HEK293 (cell line): ENCODE results near the gene C1QTNF1.
A peak's percentile ranks its signal among the peaks of the same experiment; 100 is the strongest.

Source experiments
- BCL11A ChIP-seq: fragments of 450-650 bp; formaldehyde crosslinking; IDR thresholded peaks from 2 replicates; pipeline ENCODE4 v1.5.1; 2016; ENCODE audit warnings: low read depth, missing biosample characterization, missing genetic modification characterization
- SCRT1 ChIP-seq: fragments of 450-650 bp; formaldehyde crosslinking; IDR thresholded peaks from 2 replicates; pipeline ENCODE4 v1.5.1; 2016; ENCODE audit warnings: missing biosample characterization, missing genetic modification characterization, borderline replicate concordance
- SCRT2 ChIP-seq: fragments of 450-650 bp; formaldehyde crosslinking; IDR thresholded peaks from 2 replicates; pipeline ENCODE4 v1.5.1; 2016; ENCODE audit warnings: missing biosample characterization, missing genetic modification characterization
- ZBTB20 ChIP-seq: fragments of 450-650 bp; formaldehyde crosslinking; IDR thresholded peaks from 2 replicates; pipeline ENCODE4 v1.5.1; 2016; ENCODE audit warnings: missing biosample characterization, missing genetic modification characterization
- ZBTB7A ChIP-seq: fragments of 450-650 bp; formaldehyde crosslinking; IDR thresholded peaks from 2 replicates; pipeline ENCODE4 v1.5.1; 2016; ENCODE audit warnings: low read depth, missing biosample characterization, missing genetic modification characterization
- ZFHX2 ChIP-seq: fragments of 450-650 bp; formaldehyde crosslinking; conservative IDR thresholded peaks from 2 replicates; pipeline ENCODE4 v1.5.1; 2016; ENCODE audit warnings: missing biosample characterization, missing genetic modification characterization
- ZFP37 ChIP-seq: fragments of 450-650 bp; formaldehyde crosslinking; IDR thresholded peaks from 2 replicates; pipeline ENCODE4 v1.5.1; 2016; ENCODE audit warnings: missing biosample characterization, missing genetic modification characterization
- ZNF112 ChIP-seq: fragments of 450-650 bp; formaldehyde crosslinking; IDR thresholded peaks from 2 replicates; pipeline ENCODE4 v1.5.0; 2017; ENCODE audit warnings: missing biosample characterization, missing genetic modification characterization
- ZNF114 ChIP-seq: fragments of 450-650 bp; formaldehyde crosslinking; IDR thresholded peaks from 2 replicates; pipeline ENCODE4 v1.5.0; 2017; ENCODE audit warnings: missing biosample characterization, missing genetic modification characterization
- ZNF133 ChIP-seq: fragments of 450-650 bp; formaldehyde crosslinking; IDR thresholded peaks from 2 replicates; pipeline ENCODE4 v1.5.1; 2016; ENCODE audit warnings: missing biosample characterization, missing genetic modification characterization
- ZNF140 ChIP-seq: fragments of 450-650 bp; formaldehyde crosslinking; IDR thresholded peaks from 2 replicates; pipeline ENCODE4 v1.5.1; 2016; ENCODE audit warnings: missing biosample characterization, missing genetic modification characterization
- ZNF221 ChIP-seq: fragments of 450-650 bp; formaldehyde crosslinking; IDR thresholded peaks from 2 replicates; pipeline ENCODE4 v1.5.1; 2017; ENCODE audit warnings: missing biosample characterization, missing genetic modification characterization, borderline replicate concordance
- ZNF311 ChIP-seq: fragments of 450-650 bp; formaldehyde crosslinking; IDR thresholded peaks from 2 replicates; pipeline ENCODE4 v1.5.1; 2017; ENCODE audit warnings: missing biosample characterization, missing genetic modification characterization, borderline replicate concordance
- ZNF433 ChIP-seq: fragments of 450-650 bp; formaldehyde crosslinking; IDR thresholded peaks from 2 replicates; pipeline ENCODE4 v1.5.1; 2016; ENCODE audit warnings: missing biosample characterization, missing genetic modification characterization, low read depth
- ZNF473 ChIP-seq: fragments of 450-650 bp; formaldehyde crosslinking; IDR thresholded peaks from 2 replicates; pipeline ENCODE4 v1.5.1; 2017; ENCODE audit warnings: missing biosample characterization, missing genetic modification characterization
- ZNF48 ChIP-seq: fragments of 450-650 bp; formaldehyde crosslinking; IDR thresholded peaks from 2 replicates; pipeline ENCODE4 v1.5.1; 2016; ENCODE audit warnings: missing biosample characterization, missing genetic modification characterization
- ZNF521 ChIP-seq: fragments of 450-650 bp; formaldehyde crosslinking; IDR thresholded peaks from 2 replicates; pipeline ENCODE4 v1.5.1; 2017; ENCODE audit warnings: missing biosample characterization, mild to moderate bottlenecking, missing genetic modification characterization
- ZNF529 ChIP-seq: fragments of 450-650 bp; formaldehyde crosslinking; IDR thresholded peaks from 2 replicates; pipeline ENCODE4 v1.5.1; 2017; ENCODE audit warnings: missing genetic modification characterization, missing biosample characterization; ENCODE audit not compliant: insufficient replicate concordance
- ZNF558 ChIP-seq: fragments of 450-650 bp; formaldehyde crosslinking; IDR thresholded peaks from 2 replicates; pipeline ENCODE4 v1.5.1; 2016; ENCODE audit warnings: missing biosample characterization, missing genetic modification characterization
- ZNF596 ChIP-seq: fragments of 450-650 bp; IDR thresholded peaks from 2 replicates; pipeline ENCODE4 v1.5.0; 2018; ENCODE audit warnings: missing biosample characterization, mild to moderate bottlenecking, missing genetic modification characterization, moderate library complexity
- ZNF629 ChIP-seq: fragments of 450-650 bp; formaldehyde crosslinking; IDR thresholded peaks from 2 replicates; pipeline ENCODE4 v1.5.1; 2017; ENCODE audit warnings: missing biosample characterization, missing genetic modification characterization
- ZNF654 ChIP-seq: fragments of 450-650 bp; formaldehyde crosslinking; IDR thresholded peaks from 2 replicates; pipeline ENCODE4 v1.5.1; 2016; ENCODE audit warnings: low read depth, missing biosample characterization, missing genetic modification characterization
- ZNF837 ChIP-seq: fragments of 450-650 bp; formaldehyde crosslinking; IDR thresholded peaks from 2 replicates; pipeline ENCODE4 v1.5.1; 2016; ENCODE audit warnings: missing biosample characterization, missing genetic modification characterization
- TF ChIP-seq, protein P1 (sequence below): fragments of 450-650 bp; formaldehyde crosslinking; IDR thresholded peaks from 2 replicates; pipeline ENCODE4 v1.5.1; 2017; ENCODE audit warnings: missing biosample characterization, missing genetic modification characterization
- TF ChIP-seq, protein P2 (sequence below): fragments of 450-650 bp; formaldehyde crosslinking; IDR thresholded peaks from 2 replicates; pipeline ENCODE4 v1.5.1; 2016; ENCODE audit warnings: missing biosample characterization, missing genetic modification characterization
- TF ChIP-seq, protein P3 (sequence below): fragments of 450-650 bp; formaldehyde crosslinking; IDR thresholded peaks from 2 replicates; pipeline ENCODE4 v1.5.1; 2016; ENCODE audit warnings: missing biosample characterization, missing genetic modification characterization
- TF ChIP-seq, protein P4 (sequence below): fragments of 450-650 bp; formaldehyde crosslinking; IDR thresholded peaks from 2 replicates; pipeline ENCODE4 v1.5.1; 2016; ENCODE audit warnings: missing biosample characterization, missing genetic modification characterization
- TF ChIP-seq, protein P5 (sequence below): fragments of 450-650 bp; formaldehyde crosslinking; IDR thresholded peaks from 2 replicates; pipeline ENCODE4 v1.5.1; 2016; ENCODE audit warnings: missing biosample characterization, missing genetic modification characterization, low read depth
- TF ChIP-seq, protein P6 (sequence below): fragments of 450-650 bp; formaldehyde crosslinking; IDR thresholded peaks from 2 replicates; pipeline ENCODE4 v1.5.1; 2017; ENCODE audit warnings: missing biosample characterization, missing genetic modification characterization
- TF ChIP-seq, protein P7 (sequence below): fragments of 450-650 bp; formaldehyde crosslinking; IDR thresholded peaks from 2 replicates; pipeline ENCODE4 v1.5.1; 2016; ENCODE audit warnings: missing biosample characterization, missing genetic modification characterization

Gene C1QTNF1

DNA sequence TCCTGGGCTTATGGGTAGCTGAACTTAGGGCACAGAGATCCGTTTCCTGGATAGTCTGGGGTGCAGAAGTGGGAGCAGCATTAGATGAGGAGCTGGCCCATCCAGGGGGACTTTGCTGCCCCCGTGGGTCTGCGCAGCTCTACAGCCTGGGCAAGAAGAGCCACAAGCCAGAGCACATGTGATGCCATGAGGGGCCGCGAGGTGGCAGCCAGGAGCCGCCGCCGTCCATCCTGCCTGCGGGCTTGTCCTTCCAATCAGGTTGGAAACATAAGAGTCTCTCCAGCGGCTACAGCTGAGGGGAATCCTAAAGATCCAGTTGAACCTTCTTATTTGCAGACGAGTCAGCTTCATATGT is 21.9 kb downstream of the C1QTNF1 start (continued):
- TF ChIP-seq, protein P1, sequence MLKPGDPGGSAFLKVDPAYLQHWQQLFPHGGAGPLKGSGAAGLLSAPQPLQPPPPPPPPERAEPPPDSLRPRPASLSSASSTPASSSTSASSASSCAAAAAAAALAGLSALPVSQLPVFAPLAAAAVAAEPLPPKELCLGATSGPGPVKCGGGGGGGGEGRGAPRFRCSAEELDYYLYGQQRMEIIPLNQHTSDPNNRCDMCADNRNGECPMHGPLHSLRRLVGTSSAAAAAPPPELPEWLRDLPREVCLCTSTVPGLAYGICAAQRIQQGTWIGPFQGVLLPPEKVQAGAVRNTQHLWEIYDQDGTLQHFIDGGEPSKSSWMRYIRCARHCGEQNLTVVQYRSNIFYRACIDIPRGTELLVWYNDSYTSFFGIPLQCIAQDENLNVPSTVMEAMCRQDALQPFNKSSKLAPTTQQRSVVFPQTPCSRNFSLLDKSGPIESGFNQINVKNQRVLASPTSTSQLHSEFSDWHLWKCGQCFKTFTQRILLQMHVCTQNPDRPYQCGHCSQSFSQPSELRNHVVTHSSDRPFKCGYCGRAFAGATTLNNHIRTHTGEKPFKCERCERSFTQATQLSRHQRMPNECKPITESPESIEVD (tag by site-specific recombination) = no peak
- TF ChIP-seq ZBTB7A = no peak
- no peak for TF ChIP-seq ZFHX2 (tag by site-specific recombination)
- TF ChIP-seq ZNF629 (tag by site-specific recombination) = no peak
- no peak for TF ChIP-seq ZNF311 (tag by site-specific recombination)
- no peak for TF ChIP-seq ZNF837 (tag by site-specific recombination)
- TF ChIP-seq ZNF433 = no peak
- TF ChIP-seq, protein P2, sequence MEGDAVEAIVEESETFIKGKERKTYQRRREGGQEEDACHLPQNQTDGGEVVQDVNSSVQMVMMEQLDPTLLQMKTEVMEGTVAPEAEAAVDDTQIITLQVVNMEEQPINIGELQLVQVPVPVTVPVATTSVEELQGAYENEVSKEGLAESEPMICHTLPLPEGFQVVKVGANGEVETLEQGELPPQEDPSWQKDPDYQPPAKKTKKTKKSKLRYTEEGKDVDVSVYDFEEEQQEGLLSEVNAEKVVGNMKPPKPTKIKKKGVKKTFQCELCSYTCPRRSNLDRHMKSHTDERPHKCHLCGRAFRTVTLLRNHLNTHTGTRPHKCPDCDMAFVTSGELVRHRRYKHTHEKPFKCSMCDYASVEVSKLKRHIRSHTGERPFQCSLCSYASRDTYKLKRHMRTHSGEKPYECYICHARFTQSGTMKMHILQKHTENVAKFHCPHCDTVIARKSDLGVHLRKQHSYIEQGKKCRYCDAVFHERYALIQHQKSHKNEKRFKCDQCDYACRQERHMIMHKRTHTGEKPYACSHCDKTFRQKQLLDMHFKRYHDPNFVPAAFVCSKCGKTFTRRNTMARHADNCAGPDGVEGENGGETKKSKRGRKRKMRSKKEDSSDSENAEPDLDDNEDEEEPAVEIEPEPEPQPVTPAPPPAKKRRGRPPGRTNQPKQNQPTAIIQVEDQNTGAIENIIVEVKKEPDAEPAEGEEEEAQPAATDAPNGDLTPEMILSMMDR (tag by site-specific recombination) = peak; percentile 91
- TF ChIP-seq ZNF596 (tag by site-specific recombination) = no peak
- no peak for TF ChIP-seq ZFP37 (tag by site-specific recombination)
- TF ChIP-seq, protein P3, sequence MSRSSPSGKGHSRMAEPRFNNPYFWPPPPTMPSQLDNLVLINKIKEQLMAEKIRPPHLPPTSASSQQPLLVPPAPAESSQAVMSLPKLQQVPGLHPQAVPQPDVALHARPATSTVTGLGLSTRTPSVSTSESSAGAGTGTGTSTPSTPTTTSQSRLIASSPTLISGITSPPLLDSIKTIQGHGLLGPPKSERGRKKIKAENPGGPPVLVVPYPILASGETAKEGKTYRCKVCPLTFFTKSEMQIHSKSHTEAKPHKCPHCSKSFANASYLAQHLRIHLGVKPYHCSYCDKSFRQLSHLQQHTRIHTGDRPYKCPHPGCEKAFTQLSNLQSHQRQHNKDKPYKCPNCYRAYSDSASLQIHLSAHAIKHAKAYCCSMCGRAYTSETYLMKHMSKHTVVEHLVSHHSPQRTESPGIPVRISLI (tag by site-specific recombination) = no peak
- no peak for TF ChIP-seq ZNF140 (tag by site-specific recombination)
- no peak for TF ChIP-seq SCRT1 (tag by site-specific recombination)
- TF ChIP-seq, protein P4, sequence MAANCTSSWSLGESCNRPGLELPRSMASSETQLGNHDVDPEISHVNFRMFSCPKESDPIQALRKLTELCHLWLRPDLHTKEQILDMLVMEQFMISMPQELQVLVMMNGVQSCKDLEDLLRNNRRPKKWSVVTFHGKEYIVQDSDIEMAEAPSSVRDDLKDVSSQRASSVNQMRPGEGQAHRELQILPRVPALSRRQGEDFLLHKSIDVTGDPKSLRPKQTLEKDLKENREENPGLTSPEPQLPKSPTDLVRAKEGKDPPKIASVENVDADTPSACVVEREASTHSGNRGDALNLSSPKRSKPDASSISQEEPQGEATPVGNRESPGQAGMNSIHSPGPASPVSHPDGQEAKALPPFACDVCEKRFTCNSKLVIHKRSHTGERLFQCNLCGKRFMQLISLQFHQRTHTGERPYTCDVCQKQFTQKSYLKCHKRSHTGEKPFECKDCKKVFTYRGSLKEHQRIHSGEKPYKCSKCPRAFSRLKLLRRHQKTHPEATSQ (tag by site-specific recombination) = no peak
- TF ChIP-seq, protein P5, sequence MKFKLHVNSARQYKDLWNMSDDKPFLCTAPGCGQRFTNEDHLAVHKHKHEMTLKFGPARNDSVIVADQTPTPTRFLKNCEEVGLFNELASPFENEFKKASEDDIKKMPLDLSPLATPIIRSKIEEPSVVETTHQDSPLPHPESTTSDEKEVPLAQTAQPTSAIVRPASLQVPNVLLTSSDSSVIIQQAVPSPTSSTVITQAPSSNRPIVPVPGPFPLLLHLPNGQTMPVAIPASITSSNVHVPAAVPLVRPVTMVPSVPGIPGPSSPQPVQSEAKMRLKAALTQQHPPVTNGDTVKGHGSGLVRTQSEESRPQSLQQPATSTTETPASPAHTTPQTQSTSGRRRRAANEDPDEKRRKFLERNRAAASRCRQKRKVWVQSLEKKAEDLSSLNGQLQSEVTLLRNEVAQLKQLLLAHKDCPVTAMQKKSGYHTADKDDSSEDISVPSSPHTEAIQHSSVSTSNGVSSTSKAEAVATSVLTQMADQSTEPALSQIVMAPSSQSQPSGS (tag by site-specific recombination) = no peak
- TF ChIP-seq ZBTB20 = no peak
- TF ChIP-seq SCRT2 = 0 out of 2 replicates have a peak, but pooled peaks have one; percentile 31
- peak; percentile 69 for TF ChIP-seq ZNF654 (tag by site-specific recombination)
- TF ChIP-seq ZNF221 (tag by site-specific recombination) = no peak
- no peak for TF ChIP-seq ZNF529 (tag by site-specific recombination)
- no peak for TF ChIP-seq ZNF133
- no peak for TF ChIP-seq ZNF521 (tag by site-specific recombination)
- no peak for TF ChIP-seq ZNF112
- TF ChIP-seq ZNF48 (tag by site-specific recombination) = no peak
- TF ChIP-seq, protein P6, sequence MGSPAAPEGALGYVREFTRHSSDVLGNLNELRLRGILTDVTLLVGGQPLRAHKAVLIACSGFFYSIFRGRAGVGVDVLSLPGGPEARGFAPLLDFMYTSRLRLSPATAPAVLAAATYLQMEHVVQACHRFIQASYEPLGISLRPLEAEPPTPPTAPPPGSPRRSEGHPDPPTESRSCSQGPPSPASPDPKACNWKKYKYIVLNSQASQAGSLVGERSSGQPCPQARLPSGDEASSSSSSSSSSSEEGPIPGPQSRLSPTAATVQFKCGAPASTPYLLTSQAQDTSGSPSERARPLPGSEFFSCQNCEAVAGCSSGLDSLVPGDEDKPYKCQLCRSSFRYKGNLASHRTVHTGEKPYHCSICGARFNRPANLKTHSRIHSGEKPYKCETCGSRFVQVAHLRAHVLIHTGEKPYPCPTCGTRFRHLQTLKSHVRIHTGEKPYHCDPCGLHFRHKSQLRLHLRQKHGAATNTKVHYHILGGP = no peak
- TF ChIP-seq, protein P7, sequence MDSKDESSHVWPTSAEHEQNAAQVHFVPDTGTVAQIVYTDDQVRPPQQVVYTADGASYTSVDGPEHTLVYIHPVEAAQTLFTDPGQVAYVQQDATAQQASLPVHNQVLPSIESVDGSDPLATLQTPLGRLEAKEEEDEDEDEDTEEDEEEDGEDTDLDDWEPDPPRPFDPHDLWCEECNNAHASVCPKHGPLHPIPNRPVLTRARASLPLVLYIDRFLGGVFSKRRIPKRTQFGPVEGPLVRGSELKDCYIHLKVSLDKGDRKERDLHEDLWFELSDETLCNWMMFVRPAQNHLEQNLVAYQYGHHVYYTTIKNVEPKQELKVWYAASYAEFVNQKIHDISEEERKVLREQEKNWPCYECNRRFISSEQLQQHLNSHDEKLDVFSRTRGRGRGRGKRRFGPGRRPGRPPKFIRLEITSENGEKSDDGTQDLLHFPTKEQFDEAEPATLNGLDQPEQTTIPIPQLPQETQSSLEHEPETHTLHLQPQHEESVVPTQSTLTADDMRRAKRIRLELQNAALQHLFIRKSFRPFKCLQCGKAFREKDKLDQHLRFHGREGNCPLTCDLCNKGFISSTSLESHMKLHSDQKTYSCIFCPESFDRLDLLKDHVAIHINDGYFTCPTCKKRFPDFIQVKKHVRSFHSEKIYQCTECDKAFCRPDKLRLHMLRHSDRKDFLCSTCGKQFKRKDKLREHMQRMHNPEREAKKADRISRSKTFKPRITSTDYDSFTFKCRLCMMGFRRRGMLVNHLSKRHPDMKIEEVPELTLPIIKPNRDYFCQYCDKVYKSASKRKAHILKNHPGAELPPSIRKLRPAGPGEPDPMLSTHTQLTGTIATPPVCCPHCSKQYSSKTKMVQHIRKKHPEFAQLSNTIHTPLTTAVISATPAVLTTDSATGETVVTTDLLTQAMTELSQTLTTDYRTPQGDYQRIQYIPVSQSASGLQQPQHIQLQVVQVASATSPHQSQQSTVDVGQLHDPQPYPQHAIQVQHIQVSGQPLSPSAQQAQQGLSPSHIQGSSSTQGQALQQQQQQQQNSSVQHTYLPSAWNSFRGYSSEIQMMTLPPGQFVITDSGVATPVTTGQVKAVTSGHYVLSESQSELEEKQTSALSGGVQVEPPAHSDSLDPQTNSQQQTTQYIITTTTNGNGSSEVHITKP (tag by site-specific recombination) = no peak
- TF ChIP-seq ZNF558 = no peak
- no peak for TF ChIP-seq BCL11A (tag by site-specific recombination)
- no peak for TF ChIP-seq ZNF473 (tag by site-specific recombination)
- TF ChIP-seq ZNF114 (tag by site-specific recombination) = no peak
